COLO668 (cell line): ENCODE results near the gene AGBL4.
A peak's percentile ranks its signal among the peaks of the same experiment; 100 is the strongest.

Experiments used
- DNase-seq: peaks from one replicate; lab custom pipeline; 2025; ENCODE audit not compliant: unreplicated experiment; lab: John Stamatoyannopoulos, UW

Gene AGBL4

DNA sequence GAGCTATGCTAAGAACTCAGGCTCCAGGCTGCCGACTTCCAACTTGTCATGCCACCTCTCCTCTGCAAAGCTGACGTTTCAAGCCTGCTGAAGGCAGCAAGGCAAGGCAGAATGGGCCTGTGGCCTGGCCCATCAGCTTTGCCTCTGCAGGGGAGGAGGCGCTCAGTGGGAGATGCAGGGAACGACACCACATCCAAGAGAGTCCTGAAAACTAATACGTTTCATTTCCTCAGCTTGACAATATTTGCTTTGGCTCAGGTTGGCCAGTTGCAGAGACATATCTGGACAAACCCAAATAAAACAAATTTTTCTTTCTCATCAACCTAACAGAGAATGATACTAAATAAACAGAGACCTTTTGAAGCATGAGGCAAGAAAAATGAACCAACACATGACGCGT, 1282.4 kb downstream of the AGBL4 start:
- DNase-seq: peak; percentile 78

DNA sequence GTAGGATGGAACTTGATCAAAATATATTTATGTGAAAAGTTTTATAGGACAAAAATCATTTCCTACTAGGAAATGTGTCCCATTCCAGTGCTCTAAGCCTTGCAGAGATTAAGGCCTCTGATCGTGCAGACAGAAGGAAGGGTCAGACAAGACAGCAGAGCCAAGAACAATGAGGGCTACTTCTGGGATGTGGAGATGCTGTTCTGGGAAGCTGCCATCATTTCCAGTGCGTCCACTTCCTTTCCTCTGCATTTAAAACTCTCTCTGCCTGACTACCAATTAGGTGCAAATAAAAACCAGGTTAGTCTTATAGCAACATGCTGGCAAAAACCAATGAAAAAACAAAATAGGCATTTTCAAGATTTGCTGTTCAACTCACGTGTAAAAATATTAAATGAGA, 1283.1 kb downstream of the AGBL4 start:
- no peak for DNase-seq

DNA sequence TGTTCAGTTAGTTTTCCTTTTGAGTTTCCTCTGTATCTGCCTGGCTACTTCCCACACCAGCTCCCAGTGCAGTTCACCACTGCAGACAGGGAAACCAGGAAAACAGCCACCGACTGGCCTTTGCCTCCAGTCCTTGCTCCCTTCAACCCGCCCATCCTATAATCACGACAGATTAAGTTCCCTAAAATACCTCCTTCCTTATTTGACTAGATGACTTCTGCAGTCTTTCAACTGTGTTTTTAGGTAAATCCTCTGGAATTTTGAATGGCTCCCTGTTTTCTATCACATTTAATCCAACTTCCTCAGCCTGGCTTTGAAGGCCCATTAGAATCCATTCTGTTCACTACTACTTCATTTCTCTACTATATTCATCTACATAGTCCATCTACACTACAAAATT, 1284.7 kb downstream of the AGBL4 start:
- DNase-seq: no peak

DNA sequence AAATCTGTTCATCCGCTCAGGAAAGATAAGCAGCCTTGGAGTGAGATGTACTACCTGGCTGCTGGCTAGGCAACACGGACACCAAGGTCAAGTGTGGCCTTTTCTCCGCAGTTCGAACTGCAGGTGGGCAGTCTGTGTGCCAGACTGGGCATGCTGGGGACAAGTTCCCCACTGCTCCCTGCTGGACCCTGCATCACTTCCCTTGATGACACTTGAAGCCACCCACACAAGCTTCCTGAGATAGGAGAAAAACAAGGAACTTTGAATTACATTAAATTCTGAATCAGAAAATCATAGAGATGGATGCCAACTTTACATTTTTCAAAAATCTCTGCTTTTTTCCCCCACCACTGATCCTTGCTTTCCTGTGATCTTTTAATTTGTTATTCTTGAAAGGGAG, 1285.4 kb downstream of the AGBL4 start:
- no peak for DNase-seq

DNA sequence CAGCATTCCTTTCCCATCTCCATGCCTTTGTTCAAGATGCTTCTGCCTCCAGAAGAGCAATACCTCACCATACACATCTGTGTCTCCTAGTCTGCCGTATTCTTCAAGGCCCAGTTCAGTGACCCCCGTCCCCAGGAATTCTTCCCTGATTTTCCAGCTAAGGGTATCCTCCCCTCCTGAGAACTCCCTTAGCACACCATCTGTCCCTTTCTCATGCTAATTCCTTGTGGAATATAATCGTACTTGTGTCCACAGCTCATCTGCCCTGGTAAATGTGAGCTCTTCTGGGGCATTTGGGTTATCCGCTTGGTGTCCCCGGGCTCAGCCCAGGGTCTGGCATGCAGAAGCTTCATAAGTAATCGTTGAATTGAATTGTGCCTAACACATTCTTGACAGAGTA, 1288.0 kb downstream of the AGBL4 start:
- no peak for DNase-seq

DNA sequence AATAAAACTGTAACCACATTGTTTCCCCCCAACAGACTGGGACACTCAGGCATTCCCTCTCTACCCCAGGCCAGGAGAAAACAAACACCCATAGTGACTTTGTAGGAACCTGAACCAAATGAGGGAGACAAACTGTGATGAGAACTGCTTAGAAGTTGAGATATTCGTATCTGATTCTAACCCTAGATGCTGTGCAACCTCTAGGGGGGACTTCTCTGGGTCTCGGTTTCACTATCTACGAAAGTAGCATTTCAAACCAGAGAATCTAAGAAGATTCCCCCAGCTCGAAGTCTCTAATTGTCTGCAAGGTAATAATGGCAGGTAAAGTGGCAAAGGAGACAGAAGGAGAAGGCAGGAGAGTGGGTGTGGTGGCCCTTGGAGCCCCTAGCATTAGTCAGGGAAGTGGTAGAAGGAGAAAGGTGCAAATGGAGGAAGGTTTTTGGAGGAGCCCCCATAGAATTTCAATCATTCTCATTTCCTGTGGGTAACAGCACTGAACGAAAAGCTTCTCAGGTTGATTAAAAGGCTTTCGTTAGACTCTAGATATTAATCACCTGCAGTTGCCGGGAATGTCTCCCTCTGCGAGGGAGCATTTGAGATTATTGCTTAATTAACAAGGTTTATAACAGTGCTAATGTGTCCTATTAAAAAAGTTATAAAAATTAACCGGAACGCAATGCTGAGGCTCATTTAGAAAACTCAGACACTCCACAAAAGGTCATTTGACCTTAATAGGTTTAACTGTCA, 1293.4 kb downstream of the AGBL4 start:
- DNase-seq: no peak

DNA sequence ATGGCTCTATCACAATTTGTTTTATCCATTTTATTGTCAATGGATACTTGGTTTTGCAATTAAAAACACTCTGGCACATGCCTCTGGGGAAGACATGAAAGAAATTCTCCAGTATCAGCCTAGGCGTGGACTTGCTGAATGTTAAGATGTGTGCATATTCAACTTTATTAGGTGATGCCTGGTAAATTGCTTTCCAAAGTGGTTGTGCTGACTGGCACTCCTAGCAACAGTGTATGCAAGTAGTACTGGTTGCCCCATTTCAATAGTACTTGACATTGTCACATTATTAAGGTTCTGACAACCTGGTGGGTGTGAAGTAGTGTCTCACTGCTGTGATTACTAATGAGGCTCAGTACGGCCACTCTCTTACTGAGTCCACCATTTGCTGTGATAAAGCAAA, 1295.2 kb downstream of the AGBL4 start:
- DNase-seq: no peak

DNA sequence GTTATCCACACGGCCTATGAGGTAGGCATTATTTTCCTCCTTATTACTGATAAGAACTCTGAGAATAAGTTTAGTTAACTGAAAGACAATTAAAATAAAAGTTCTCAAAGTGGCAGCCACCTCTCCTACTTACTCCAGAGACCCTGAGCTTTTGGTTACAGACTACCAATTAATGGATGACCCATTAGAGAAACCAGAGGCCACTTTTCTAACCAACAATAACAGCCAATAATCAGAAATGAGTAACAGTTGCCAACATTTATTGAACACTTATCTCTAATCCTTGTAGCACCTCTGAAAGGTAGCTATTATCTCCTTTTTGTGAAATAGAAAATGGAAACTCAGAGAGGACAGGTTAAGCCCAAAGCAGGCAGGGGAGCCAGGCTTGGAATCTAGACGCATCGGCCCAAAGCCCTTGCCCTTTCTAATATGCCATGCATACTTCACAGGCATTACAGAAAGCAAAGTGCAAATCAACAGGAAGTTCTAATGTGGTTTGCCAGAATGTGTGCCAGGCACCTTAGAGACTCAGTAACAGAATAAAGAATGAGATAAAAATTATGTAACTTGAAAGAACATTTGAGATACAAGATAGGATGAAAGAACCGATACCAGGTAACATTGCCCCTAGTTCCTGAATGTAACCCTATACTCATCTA, 1297.1 kb downstream of the AGBL4 start:
- DNase-seq: no peak

DNA sequence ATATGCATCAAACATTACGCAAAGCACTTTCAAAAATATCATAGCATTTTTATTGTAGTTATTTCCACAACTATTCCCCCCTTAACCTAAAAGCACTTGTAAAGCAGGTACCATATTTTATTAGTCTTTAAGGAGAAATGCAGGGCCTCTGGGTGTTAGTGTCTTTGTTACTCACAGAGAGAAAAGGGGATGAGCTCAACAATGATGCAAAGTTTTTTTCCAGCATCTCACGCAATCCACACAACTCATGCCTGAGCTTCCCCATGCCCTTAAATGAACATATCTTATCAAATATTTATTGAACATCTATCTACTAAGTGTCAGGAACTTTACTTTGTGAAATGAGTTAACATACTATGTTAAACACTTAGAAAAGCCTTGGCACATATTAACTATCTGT, 1297.6 kb downstream of the AGBL4 start:
- no peak for DNase-seq

DNA sequence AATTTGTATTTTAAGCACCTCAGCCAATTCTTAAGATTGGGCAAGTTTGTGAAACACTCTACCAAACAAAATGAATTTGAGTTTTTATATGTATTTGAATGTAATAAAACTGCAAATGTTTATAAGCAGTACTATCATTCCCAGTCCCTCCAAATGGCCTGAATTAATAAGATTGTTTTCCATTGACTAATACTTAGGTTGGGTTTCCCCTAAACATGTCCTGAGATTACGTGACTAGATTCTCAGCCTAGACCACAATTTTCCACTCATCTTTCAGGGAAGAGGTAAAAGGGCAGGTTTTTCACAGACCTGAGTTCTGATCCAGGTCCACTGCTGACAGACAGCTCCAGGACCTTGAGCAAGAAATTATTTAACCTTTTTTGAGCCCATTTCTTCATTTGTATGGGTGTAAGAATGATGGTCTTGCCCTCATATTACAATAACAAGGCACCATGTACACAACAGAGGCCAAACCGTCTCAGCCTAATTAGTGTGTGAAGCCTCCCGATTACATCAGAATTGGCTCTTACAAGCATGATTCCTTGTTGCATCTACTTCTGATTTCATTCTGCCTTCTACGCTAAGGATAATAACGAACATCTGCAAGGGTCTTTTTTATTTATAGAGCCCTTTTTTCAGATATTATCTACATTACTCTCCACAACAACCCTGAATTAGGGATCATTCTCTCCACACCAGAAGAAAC, 1298.3 kb downstream of the AGBL4 start:
- DNase-seq: no peak

DNA sequence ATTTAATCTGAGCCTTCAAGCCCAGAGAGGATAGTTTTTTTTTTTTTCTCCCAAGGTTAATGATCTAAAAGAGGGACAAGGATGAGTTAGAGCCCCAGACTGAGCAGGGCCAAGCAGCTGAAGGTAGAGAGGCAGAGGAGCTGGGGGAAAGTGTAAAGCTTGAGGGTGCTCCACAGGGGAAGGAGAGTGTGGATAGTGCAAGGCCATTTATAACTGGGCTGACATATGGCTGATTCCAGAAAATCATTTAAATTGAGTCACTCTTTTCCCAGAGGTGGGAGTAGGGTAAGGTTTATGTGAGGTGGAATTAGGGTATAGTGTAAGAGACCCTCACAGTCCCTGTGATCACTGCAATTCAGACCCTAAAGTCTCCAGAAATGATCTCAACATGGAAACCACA, 1302.8 kb downstream of the AGBL4 start:
- no peak for DNase-seq

DNA sequence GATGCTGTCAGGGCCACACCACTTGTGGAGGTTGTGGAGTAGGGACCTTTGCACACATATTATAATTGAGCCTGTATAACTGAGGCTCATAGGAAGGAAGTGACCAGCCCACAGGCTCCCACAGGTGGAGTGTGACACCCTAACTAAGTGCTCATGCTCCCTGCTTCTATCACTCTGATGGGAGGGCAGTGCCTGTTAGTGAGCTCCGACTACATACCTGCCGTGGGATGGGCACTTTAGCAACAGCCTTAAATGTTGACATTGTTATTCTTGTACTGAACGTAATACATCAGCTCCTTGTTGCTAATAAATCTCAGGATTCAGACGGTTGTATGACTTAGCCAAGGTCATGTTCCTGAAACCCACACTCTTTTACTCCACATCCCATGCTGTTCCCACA, 1305.0 kb downstream of the AGBL4 start:
- DNase-seq: no peak

DNA sequence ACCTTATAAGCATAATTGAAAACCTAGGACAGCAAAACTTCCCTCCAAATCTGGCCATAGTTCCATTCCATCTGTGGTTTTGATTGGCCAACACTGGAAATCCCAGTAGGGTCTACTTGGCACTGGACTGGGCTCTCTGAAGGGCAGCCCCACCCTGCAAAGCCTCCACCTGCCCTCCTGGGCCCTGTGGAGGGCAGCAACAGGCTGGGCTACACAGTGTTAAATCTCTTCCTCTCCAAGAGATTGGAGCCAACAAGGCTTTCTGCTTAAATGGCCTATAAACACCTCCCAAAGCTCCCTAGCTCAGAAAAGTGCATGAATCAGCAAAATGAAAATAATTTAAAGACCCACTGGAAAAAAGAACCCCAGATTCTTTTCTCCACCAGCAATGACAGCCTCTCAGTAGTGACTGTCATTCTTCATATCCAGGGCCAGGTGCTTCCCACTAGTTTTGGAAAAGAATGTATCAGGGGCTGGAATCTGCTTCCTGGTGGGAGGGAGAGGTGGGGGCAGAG, 1305.6 kb downstream of the AGBL4 start:
- no peak for DNase-seq

DNA sequence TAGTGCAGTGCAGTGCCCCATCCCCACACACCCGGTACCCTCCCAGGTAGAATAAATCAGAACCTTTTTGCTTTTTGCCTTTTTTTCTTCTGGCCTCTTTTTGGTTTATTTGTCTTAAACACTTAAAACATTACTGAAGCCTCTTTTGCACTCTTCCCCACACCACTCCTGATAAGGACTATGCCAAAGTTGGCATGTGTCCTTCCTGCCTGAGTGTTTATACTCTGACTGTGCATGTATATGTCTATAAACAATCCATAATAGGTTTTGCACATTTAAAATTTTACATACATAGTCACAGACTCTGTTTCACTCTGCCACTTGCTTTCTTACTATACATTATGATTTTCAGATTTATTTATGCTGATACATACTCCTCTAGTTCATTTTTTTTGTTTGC, 1306.7 kb downstream of the AGBL4 start:
- DNase-seq: no peak

DNA sequence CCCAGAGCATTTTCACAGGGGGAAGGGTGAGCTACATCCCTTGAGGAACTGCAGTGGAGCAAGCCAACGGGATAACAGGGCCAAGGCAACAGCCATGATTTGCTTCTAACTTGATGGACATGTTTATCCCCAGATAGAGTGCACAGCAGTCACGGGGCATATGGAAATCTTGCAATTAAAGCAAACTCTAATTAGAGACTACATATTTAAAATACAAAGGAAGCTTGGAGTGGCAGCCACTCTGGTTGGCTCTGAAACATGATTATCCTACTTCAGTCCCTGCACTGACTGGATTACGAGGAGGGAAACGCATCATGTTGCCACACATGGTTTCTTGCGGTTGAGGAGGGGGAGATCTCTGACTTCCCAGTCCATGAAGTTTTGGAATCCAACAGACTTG, 1307.8 kb downstream of the AGBL4 start:
- no peak for DNase-seq

DNA sequence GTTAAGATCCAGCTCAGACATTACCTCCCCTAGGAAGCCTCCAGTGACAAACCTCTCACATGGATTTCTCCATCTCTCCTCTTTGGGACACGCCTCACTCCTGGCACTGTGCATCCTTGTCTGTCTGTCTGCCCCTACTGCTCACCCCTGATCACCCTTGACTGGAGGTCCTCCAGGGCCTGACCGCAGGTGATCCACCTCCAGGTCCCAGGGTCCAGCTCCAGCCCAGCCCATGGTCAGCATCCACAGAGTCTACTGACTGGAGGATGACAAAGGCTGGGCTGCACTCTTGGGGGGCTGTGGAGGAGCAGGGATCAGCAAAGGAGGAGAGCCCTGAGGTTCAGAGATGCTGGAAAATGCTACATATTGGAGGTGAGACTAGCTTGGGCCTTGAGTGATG, 1312.8 kb downstream of the AGBL4 start:
- no peak for DNase-seq

DNA sequence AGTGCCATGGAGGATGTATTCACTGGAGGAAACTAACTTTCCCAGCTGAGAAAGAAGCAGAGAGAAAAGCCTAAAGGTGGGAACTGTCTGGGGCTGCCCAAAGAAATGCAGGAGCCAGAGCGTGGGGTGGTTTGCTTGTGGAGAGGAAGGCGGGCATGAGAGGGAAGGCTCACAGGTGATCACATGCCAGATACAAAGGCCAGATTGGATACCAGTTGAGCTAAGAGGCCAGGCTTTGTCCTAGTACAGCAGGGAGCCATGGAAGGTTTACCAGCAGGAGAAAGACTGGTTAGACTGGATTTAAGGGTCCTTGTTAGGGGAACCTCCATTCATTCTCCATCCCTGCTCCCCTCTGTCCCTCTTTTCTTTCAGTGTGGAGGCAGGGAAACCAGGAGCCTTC, 1313.4 kb downstream of the AGBL4 start:
- DNase-seq: no peak

DNA sequence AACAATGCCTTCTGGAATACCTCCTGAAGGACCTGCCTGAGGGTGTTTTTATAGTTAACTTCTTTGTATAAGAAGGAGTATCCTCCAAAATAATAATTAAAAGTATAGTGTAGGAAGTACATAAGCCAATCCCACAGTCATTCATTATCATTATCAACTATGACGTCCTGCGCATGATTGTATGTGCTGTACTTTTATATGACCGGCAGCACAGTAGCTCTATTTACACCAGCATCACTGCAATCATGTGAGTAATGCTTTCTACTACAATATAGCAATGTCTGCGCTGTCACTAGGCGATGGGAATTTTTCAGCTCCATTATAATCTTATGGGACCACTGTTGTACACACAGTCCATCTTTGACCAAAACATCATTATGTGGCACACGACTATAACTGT, 1319.0 kb downstream of the AGBL4 start:
- no peak for DNase-seq

DNA sequence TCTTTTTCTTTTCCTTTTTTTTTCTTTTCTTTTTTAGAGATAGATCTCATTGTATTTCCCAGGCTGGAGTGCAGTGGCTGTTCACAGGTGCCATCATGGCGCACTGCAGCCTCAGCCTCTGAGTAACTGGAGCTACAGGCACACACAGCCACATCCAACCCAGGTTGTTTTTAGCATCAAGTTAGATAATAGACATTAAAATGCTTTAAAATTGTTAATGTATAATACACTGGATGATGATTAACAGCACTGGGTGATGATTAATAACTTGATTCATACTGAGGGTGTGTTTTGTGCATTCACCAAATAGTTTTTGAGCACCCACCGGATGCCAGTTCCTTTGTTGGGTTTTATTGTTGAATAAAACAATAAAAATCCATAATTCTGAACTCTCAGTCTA, 1322.3 kb downstream of the AGBL4 start:
- no peak for DNase-seq

DNA sequence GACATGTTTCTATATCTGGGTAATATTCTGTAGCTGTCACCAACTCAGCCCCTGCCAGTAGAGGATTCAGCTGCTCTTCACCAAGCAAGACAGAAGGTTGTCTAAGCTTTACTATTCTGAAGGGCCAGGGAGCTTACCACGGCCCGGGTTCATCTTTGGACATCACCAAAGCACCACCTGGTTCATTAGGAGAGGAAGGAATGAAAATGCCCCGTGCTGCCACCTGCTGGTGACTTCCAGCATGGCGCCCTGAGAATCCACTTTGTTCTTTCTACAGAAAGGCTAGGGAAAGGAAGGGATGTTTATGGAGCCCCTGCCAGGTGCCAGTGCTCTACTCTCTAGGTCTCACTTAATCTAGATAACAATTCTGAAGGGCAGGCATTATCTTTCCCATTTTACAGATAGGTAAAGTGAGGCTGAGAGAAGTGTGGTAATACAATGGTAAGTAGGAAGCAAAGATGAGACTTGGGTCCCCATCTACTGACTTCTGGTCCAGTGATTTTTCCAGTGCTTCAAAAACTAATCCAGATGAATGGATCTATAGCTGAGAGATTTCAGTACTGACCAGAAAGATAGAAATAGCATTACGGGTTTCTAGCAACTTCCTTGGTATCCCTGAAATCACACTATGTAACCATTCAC, 1326.6 kb downstream of the AGBL4 start:
- peak; percentile 84 for DNase-seq

DNA sequence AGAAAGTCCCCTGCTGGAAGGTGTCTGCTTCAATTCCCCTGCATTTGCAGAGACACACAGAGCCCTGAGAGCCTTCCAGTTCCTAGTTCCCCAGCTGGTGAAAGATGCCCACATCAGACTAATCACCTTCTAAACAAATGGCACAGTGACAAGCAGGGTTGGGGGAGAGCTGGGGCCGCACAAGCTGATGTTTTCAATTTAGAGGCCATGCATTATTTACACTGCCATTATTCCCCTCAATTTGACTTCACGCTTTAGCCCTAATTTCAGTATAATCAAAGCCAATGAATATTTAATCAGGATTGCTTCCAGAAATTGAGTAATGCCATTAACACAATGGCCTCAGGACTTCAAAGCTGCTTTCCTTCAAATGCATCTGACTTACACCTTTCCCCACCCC, 1328.6 kb downstream of the AGBL4 start:
- DNase-seq: no peak
